Neural progenitor cell (in vitro differentiated cells): ENCODE measurements around the gene DOK5.

Source experiments
- CTCF ChIP-seq: fragments of 200-600 bp; sonication (generic); IDR thresholded peaks from 2 replicates; pipeline ENCODE4 v1.5.1; 2017; ENCODE audit warnings: antibody characterized with exemption, mild to moderate bottlenecking
- EZH2 ChIP-seq: fragments of 200-600 bp; sonication (generic); IDR thresholded peaks from 2 replicates; pipeline ENCODE4 v1.6.1; 2017; ENCODE audit warnings: antibody characterized with exemption, mild to moderate bottlenecking, moderate library complexity
- EZH2phosphoT487 ChIP-seq: fragments of 200-600 bp; sonication (generic); IDR thresholded peaks from 2 replicates; pipeline ENCODE4 v1.6.1; 2017; ENCODE audit warnings: antibody characterized with exemption

DNA sequence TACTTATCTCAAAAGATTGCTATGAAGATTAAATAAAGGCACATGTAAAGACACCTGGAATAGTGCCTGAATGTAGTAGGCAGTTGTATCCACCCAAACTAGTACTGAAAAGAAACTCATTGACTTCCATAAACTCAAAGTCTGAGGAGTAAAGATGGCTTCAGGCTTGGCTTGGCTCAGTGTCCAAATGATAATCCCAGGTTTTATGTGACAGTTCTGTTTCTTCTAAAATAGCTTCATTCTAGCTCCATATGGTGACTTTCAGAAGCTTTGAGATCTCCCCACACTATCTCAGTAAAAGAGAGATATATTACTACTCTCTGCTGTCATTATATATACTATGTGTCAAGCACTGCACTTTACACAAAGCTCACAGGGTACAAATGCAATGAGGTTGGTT is 121.3 kb downstream of the DOK5 start:
- TF ChIP-seq EZH2 (no peak), CTCF (no peak), EZH2phosphoT487 (no peak)
